HG03175 (cell line): Measurements from ENCODE around the gene UVRAG.
"Not testable (repeated sequence)": the region's sequence is repeated elsewhere in the genome, so short reads cannot be mapped to it uniquely, and the experiment has no call there.

Experiments used
- ATAC-seq: cut with Tn5 transposase; IDR thresholded peaks from one replicate; pipeline ENCODE4 v1.9.1; 2021; ENCODE audit warnings: mild to moderate bottlenecking, moderate library complexity; ENCODE audit not compliant: unreplicated experiment

Gene UVRAG

GRCh38 chr11:75873417-75874221, 58.6 kb downstream of the UVRAG start:
- peak; percentile 75 for ATAC-seq

GRCh38 chr11:75874684-75875341, 59.8 kb downstream of the UVRAG start:
- no peak for ATAC-seq

- not testable (repeated sequence) for ATAC-seq
Observed at GRCh38 chr11:75877327-75877726, 62.3 kb downstream of the UVRAG start.

- not testable (repeated sequence) for ATAC-seq
Observed at GRCh38 chr11:75877931-75878330, 62.9 kb downstream of the UVRAG start.

GRCh38 chr11:75878933-75879332, 63.9 kb downstream of the UVRAG start:
- no peak for ATAC-seq

- no peak for ATAC-seq
Observed at GRCh38 chr11:75879737-75880136, 64.7 kb downstream of the UVRAG start.

GRCh38 chr11:75880343-75880742, 65.3 kb downstream of the UVRAG start:
- not testable (repeated sequence) for ATAC-seq

GRCh38 chr11:75884321-75884720, 69.3 kb downstream of the UVRAG start:
- ATAC-seq: no peak

- no peak for ATAC-seq
Observed at GRCh38 chr11:75888416-75888815, 73.4 kb downstream of the UVRAG start.

GRCh38 chr11:75891947-75892739, 77.1 kb downstream of the UVRAG start:
- ATAC-seq: no peak

GRCh38 chr11:75893251-75893650, 78.2 kb downstream of the UVRAG start:
- ATAC-seq: no peak

- ATAC-seq: no peak
Observed at GRCh38 chr11:75894036-75894585, 79.1 kb downstream of the UVRAG start.

GRCh38 chr11:75896843-75897419, 81.9 kb downstream of the UVRAG start:
- ATAC-seq: no peak

GRCh38 chr11:75898871-75899270, 83.9 kb downstream of the UVRAG start:
- ATAC-seq: no peak

GRCh38 chr11:75899806-75900205, 84.8 kb downstream of the UVRAG start:
- ATAC-seq: no peak

GRCh38 chr11:75900848-75901247, 85.8 kb downstream of the UVRAG start:
- no peak for ATAC-seq

GRCh38 chr11:75902631-75903030, 87.6 kb downstream of the UVRAG start:
- ATAC-seq: no peak

GRCh38 chr11:75903276-75903675, 88.3 kb downstream of the UVRAG start:
- ATAC-seq: no peak

- no peak for ATAC-seq
Observed at GRCh38 chr11:75905434-75905833, 90.4 kb downstream of the UVRAG start.

GRCh38 chr11:75907906-75908527, 93.0 kb downstream of the UVRAG start:
- ATAC-seq: no peak
